Ishikawa (cell line): ENCODE results near the gene THSD4.

ENCODE experiments used
- CEBPB ChIP-seq: IDR thresholded peaks from 2 replicates; pipeline ENCODE4 v1.6.1; 2012
- CREB1 ChIP-seq: IDR thresholded peaks from 2 replicates; pipeline ENCODE4 v1.6.1; 2012; ENCODE audit warnings: low read depth
- EGR1 ChIP-seq: IDR thresholded peaks from 2 replicates; pipeline ENCODE4 v1.6.1; 2012
- EP300 ChIP-seq: IDR thresholded peaks from 2 replicates; pipeline ENCODE4 v1.6.1; 2012; ENCODE audit warnings: borderline replicate concordance
- FOXM1 ChIP-seq: IDR thresholded peaks from 2 replicates; pipeline ENCODE4 v1.6.1; 2012; ENCODE audit warnings: low read depth, borderline replicate concordance
- NFIC ChIP-seq: IDR thresholded peaks from 2 replicates; pipeline ENCODE4 v1.6.1; 2012
- RAD21 ChIP-seq: IDR thresholded peaks from 2 replicates; pipeline ENCODE4 v1.6.1; 2012; ENCODE audit warnings: low read depth
- REST ChIP-seq: IDR thresholded peaks from 2 replicates; pipeline ENCODE4 v1.6.1; 2012; ENCODE audit warnings: low read depth, mild to moderate bottlenecking
- TAF1 ChIP-seq: IDR thresholded peaks from 2 replicates; pipeline ENCODE4 v1.6.1; 2012; ENCODE audit warnings: low read depth, mild to moderate bottlenecking
- TCF12 ChIP-seq: IDR thresholded peaks from 2 replicates; pipeline ENCODE4 v1.6.1; 2012; ENCODE audit warnings: low read depth
- TEAD4 ChIP-seq: IDR thresholded peaks from 2 replicates; pipeline ENCODE4 v1.6.1; 2012
- USF1 ChIP-seq: IDR thresholded peaks from 2 replicates; pipeline ENCODE4 v1.6.1; 2012
- YY1 ChIP-seq: IDR thresholded peaks from 2 replicates; pipeline ENCODE4 v1.6.1; 2012; ENCODE audit warnings: low read depth
- ZBTB7A ChIP-seq: IDR thresholded peaks from 2 replicates; pipeline ENCODE4 v1.6.1; 2012; ENCODE audit warnings: low read depth
- TF ChIP-seq, protein P1 (sequence below): IDR thresholded peaks from 2 replicates; pipeline ENCODE4 v1.6.1; 2012

THSD4 gene

DNA sequence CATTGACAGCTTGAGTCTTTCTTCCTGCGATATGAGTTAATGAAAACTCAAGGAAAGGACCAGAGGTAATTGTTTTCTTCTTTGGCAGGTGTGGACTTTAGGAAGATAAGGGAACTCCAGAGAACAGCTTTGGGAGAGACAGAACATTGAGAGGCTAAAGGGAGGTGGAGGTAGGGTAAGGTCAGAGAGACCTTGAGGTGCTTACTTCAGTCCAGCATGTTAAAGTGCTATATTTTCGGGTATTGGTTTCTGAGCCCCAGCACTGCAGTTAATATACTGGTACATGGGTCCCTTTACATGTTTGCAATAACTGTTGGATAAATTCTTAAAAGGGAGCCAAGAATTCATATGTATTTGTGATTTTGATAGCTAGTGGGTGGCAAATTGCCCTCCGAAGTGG is 322.1 kb downstream of the THSD4 start:
- TF ChIP-seq TAF1 (no peak), CEBPB (no peak), TEAD4 (no peak), EGR1 (no peak), RAD21 (no peak)

- TF ChIP-seq FOXM1 (no peak), USF1 (no peak), ZBTB7A (no peak), TEAD4 (no peak), CEBPB (no peak), REST (no peak)
These were observed 322.6 kb downstream of the THSD4 start for GRCh38 chr15:71437919-71438318.

GRCh38 chr15:71440489-71441110 is 325.3 kb downstream of the THSD4 start:
- TF ChIP-seq NFIC = no peak
- no peak for TF ChIP-seq EP300
- TF ChIP-seq CREB1 = no peak
- TF ChIP-seq RAD21 = peak; percentile 80
- TF ChIP-seq TCF12 = no peak
- TF ChIP-seq CEBPB = no peak

DNA sequence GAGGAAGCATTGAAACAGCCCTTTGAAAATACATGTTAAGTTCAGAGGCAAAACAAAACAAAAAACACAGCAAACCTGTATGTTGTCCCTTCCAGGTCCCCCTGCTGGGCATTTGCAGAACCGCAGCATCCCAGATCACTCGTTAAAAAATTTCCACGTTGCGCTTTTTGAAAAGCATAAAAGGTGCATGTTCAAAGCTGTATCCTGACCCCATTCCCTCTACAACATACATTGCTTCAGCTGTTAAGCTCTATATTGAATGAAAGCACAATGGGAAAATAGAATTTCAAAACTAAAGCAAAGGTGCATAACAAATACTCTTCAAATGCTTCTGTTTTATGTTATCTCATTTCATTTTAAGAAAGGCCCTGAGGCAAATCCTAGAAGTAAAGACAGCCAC is 328.3 kb downstream of the THSD4 start:
- no peak for TF ChIP-seq EGR1
- no peak for TF ChIP-seq REST
- TF ChIP-seq TCF12 = no peak
- no peak for TF ChIP-seq TEAD4
- TF ChIP-seq TAF1 = no peak
- TF ChIP-seq RAD21 = peak; percentile 42
- no peak for TF ChIP-seq USF1
- no peak for TF ChIP-seq CREB1
- TF ChIP-seq EP300 = no peak

- TF ChIP-seq EGR1 (no peak), YY1 (no peak), TAF1 (no peak), FOXM1 (no peak), REST (no peak), TEAD4 (no peak), TCF12 (no peak), RAD21 (no peak), CEBPB (no peak), EP300 (no peak), USF1 (no peak), CREB1 (no peak), ZBTB7A (no peak), NFIC (no peak)
- TF ChIP-seq, protein P1, sequence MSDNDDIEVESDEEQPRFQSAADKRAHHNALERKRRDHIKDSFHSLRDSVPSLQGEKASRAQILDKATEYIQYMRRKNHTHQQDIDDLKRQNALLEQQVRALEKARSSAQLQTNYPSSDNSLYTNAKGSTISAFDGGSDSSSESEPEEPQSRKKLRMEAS = no peak
These were observed 328.9 kb downstream of the THSD4 start for GRCh38 chr15:71444032-71444810.
